CD14-positive monocyte (primary cell): ENCODE data around the gene ALDH3A2. TPM values are rescaled to one million over a fixed set of nuclear protein-coding genes. Genes with fewer than 3 reads are reported as not detected.

Experiments used
- DNase-seq, 3 donors: peaks; one replicate each; pipeline ENCODE4 v3.0.0-alpha.2; 2011 to 2022
- H2AFZ ChIP-seq: 2 replicates; pipeline ENCODE4 v1.6.0; 2012; ENCODE audit warnings: mild to moderate bottlenecking, low read depth, low read length, inconsistent platforms; ENCODE audit not compliant: insufficient read depth, poor library complexity, severe bottlenecking
- H3K27ac ChIP-seq, 2 donors: 1 replicate in 1 of 2; 2 replicates in 1 of 2; pipeline ENCODE4 v1.5.1; 2012 to 2013; ENCODE audit warnings: low read length in 2 of 2, control low read depth in 1 of 2, inconsistent platforms in 1 of 2, low read depth in 1 of 2, mild to moderate bottlenecking in 1 of 2
- H3K27me3 ChIP-seq, 2 donors: one replicate each; pipeline versions ENCODE4 v1.6.0 to v1.6.1; 2011 to 2013; ENCODE audit warnings: low read length in 2 of 2; ENCODE audit not compliant: control insufficient read depth in 2 of 2, insufficient read depth in 2 of 2
- H3K36me3 ChIP-seq, 2 donors: replicated peaks in 1 of 2; 1 replicate in 1 of 2; 2 replicates in 1 of 2; pipeline versions ENCODE4 v1.5.1 to v1.6.1; 2012 to 2013; ENCODE audit warnings: low read length in 2 of 2, control low read depth in 1 of 2, inconsistent platforms in 1 of 2, mild to moderate bottlenecking in 1 of 2; ENCODE audit not compliant: insufficient read depth in 2 of 2, control insufficient read depth in 1 of 2
- H3K4me1 ChIP-seq, 2 donors: 1 replicate in 1 of 2; 2 replicates in 1 of 2; pipeline versions ENCODE4 v1.5.1 to v1.6.1; 2012 to 2013; ENCODE audit warnings: low read length in 2 of 2, control low read depth in 1 of 2, inconsistent platforms in 1 of 2, mild to moderate bottlenecking in 1 of 2, moderate library complexity in 1 of 2; ENCODE audit not compliant: insufficient read depth in 2 of 2, control insufficient read depth in 1 of 2
- H3K4me2 ChIP-seq: replicated peaks from 2 replicates; pipeline ENCODE3; 2012; ENCODE audit warnings: low read length, moderate library complexity, mild to moderate bottlenecking; ENCODE audit not compliant: poor library complexity, severe bottlenecking; ENCODE audit errors: extremely low read depth
- H3K4me3 ChIP-seq, 3 experiments: fragments of 200-600 bp in 1 of 3; sonication (generic) in 1 of 3; replicated peaks in 1 of 3; 1 replicate in 2 of 3; 2 replicates in 1 of 3; pipeline ENCODE4 v1.5.1; 2011 to 2013; ENCODE audit warnings: low read length in 3 of 3, mild to moderate bottlenecking in 3 of 3, control low read depth in 2 of 3, low read depth in 2 of 3, inconsistent platforms in 1 of 3, moderate library complexity in 1 of 3
- H3K79me2 ChIP-seq: 2 replicates; pipeline ENCODE4 v1.6.0; 2012; ENCODE audit warnings: mild to moderate bottlenecking, control low read depth, inconsistent platforms, low read length, moderate library complexity; ENCODE audit not compliant: insufficient read depth
- H3K9ac ChIP-seq: 2 replicates; pipeline ENCODE4 v1.6.0; 2017; ENCODE audit warnings: low read length, mild to moderate bottlenecking; ENCODE audit not compliant: insufficient read depth, poor library complexity, severe bottlenecking
- H3K9me3 ChIP-seq, 2 donors: replicated peaks in 1 of 2; 1 replicate in 1 of 2; 2 replicates in 1 of 2; pipeline versions ENCODE4 v1.5.1 to v1.6.1; 2012 to 2013; ENCODE audit warnings: low read length in 2 of 2, control low read depth in 1 of 2; ENCODE audit not compliant: control insufficient read depth in 1 of 2, insufficient read depth in 1 of 2
- H4K20me1 ChIP-seq: 2 replicates; pipeline ENCODE4 v1.6.0; 2012; ENCODE audit warnings: mild to moderate bottlenecking, low read length, control low read depth, moderate library complexity; ENCODE audit not compliant: insufficient read depth
- H3K27ac Mint-ChIP-seq, 7 donors: one replicate each; pipeline ENCODE4 v1.8.0; 2020; ENCODE audit warnings: mild to moderate bottlenecking in 7 of 7, mixed read lengths in 7 of 7, moderate library complexity in 6 of 7, inconsistent platforms in 2 of 7
- H3K27me3 Mint-ChIP-seq, 3 donors: one replicate each; pipeline ENCODE4 v1.8.0; 2021 to 2022; ENCODE audit warnings: low read depth in 3 of 3, mild to moderate bottlenecking in 3 of 3, mixed read lengths in 3 of 3, moderate library complexity in 3 of 3, inconsistent platforms in 1 of 3
- H3K36me3 Mint-ChIP-seq, 2 donors: one replicate each; pipeline ENCODE4 v1.8.0; 2020; ENCODE audit warnings: mixed read lengths in 2 of 2, inconsistent platforms in 1 of 2, mild to moderate bottlenecking in 1 of 2
- H3K4me1 Mint-ChIP-seq: one replicate; pipeline ENCODE4 v1.8.0; 2020; ENCODE audit warnings: mild to moderate bottlenecking, mixed read lengths
- H3K4me3 Mint-ChIP-seq, 2 donors: one replicate each; pipeline ENCODE4 v1.8.0; 2020; ENCODE audit warnings: mild to moderate bottlenecking in 2 of 2, mixed read lengths in 2 of 2, moderate library complexity in 1 of 2
- H3K9me3 Mint-ChIP-seq, 7 donors: one replicate each; pipeline ENCODE4 v1.8.0; 2020 to 2022; ENCODE audit warnings: mixed read lengths in 7 of 7, mild to moderate bottlenecking in 6 of 7, moderate library complexity in 6 of 7, inconsistent platforms in 2 of 7
- CTCF ChIP-seq: fragments of 200-600 bp; IDR thresholded peaks from one replicate; pipeline ENCODE4 v1.8.0; 2022; ENCODE audit warnings: antibody characterized with exemption, mild to moderate bottlenecking
- WGBS: methylation state at CpG from one replicate; pipeline ENCODE4 v1.1.5; 2013; ENCODE audit warnings: missing lambda C conversion rate; ENCODE audit not compliant: insufficient coverage; 5-methylcytosine and 5-hydroxymethylcytosine counted together
- intact Hi-C, 2 donors: fragments of 100-400 bp; cut with micrococcal nuclease; formaldehyde crosslinking; loops; one replicate each; pipeline versions ENCODE4 v1.15.0 to v1.15.1; 2023
- polyA plus RNA-seq, 3 donors: library from polyadenylated mRNA; depleted of rRNA in 1 of 3; unstranded in 2 of 3; stranded (reverse) in 1 of 3; fragments of 300-500 nt in 2 of 3; fragments of >200 nt in 1 of 3; fragmentation: Illumina TruSeq in 2 of 3; gene quantifications; 1 replicate in 2 of 3; 2 replicates in 1 of 3; pipeline ENCODE4 v1.2.3, GENCODE V29; 2012 to 2021

Gene ALDH3A2
- polyA plus RNA-seq, 3 donors: 22.5 to 58.0 (median 50.3) TPM

- no peak overlapping the region for H3K4me2 ChIP-seq
- intact Hi-C loops: loop anchor here in 1 of 2 donors (10.0 kb wide), 1 partner anchor 75 kb away; the partner anchor contains the start of gene ALDH3A2
- H2AFZ ChIP-seq: peak overlapping the region; percentile 67
- no peaks in the 10 kb centered on the region for H4K20me1 ChIP-seq
- H3K27ac ChIP-seq: no peak overlapping the region
- WGBS: 79% methylated on average over 4 of the region's 5 CpGs
- no peak for DNase-seq
- Mint-ChIP-seq H3K4me3 (no peak overlapping the region), H3K9me3 (peaks cover 0 to 1% (median 0%) of the 10 kb centered on the region in 7 donors), H3K27ac (peak overlapping the region in 1 of 7 donors; percentile 26), H3K27me3 (peaks cover 0 to 8% (median 0%) of the 10 kb centered on the region in 3 donors), H3K36me3 (peaks cover 0 to under 1% of the 10 kb centered on the region in 2 donors), H3K4me1 (peaks cover 22% of the 10 kb centered on the region)
- TF ChIP-seq CTCF: no peak
- H3K79me2 ChIP-seq: no peaks in the 10 kb centered on the region
- no peaks in the 10 kb centered on the region for H3K9me3 ChIP-seq
- H3K9ac ChIP-seq: no peak overlapping the region
- H3K27me3 ChIP-seq: no peaks in the 10 kb centered on the region
- H3K36me3 ChIP-seq: no peaks in the 10 kb centered on the region
- H3K4me1 ChIP-seq: peaks cover 21 to 28% of the 10 kb centered on the region in 2 donors
- H3K4me3 ChIP-seq: no peak overlapping the region
Observed at GRCh38 chr17:19720210-19720475, 71.6 kb downstream of the ALDH3A2 start.

DNA sequence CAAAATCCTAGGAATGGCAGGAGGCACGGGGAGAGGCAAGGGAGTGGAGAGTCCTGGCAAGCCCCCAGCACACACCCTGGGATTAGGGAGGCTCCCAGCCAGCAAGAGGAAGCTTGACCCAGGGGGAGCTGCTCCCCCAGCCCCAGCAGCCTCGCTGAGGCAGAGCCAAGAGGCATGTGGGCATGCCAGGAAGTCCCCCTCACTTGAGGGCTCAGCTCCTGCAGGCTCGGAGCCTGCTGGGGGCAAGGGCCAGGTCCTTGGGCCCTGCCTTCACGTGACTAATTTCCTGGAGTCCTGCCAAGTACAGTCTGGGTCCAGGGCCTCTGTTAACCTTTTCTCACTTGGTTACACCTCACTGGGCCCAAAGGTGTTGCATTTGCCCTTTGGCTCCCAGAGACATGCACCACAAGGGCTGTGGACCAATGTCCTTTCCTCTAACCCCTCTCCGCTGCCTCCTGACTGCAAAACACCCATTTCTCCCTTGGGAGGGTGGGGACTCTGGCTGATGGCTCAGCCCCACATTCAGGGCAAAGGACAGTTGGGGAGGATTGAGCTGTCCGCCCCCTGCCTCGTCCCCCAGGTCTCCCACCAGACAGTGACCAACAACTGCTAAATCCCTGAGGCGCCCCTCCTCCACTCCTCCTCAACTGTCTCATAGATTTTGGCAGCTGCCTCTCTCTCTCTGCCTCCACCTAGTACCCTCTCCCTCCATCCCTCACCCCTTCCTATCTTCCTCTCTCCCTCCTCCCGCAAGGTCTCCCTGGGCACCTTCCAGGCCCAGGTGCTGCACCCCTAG lies 72.3 kb downstream of the ALDH3A2 start:
- Histone ChIP-seq H4K20me1 (no peaks in the 10 kb centered on the region), H3K9me3 (no peaks in the 10 kb centered on the region), H2AFZ (peak overlapping the region; percentile 67), H3K36me3 (no peaks in the 10 kb centered on the region), H3K27ac (no peak overlapping the region), H3K9ac (no peak overlapping the region), H3K4me3 (no peak overlapping the region), H3K4me2 (no peak overlapping the region), H3K4me1 (peaks cover 28 to 35% of the 10 kb centered on the region in 2 donors), H3K27me3 (no peaks in the 10 kb centered on the region), H3K79me2 (no peaks in the 10 kb centered on the region)
- no peak overlapping the region for H3K4me3 Mint-ChIP-seq
- 53% methylated on average over 8 of the region's 9 CpGs for WGBS
- intact Hi-C loops: loop anchor here in 1 of 2 donors (10.0 kb wide), 1 partner anchor 76 kb away; the partner anchor contains the start of gene ALDH3A2
- no peak for TF ChIP-seq CTCF
- peaks cover 0 to 1% (median 0%) of the 10 kb centered on the region in 7 donors for H3K9me3 Mint-ChIP-seq
- H3K4me1 Mint-ChIP-seq: peaks cover 29% of the 10 kb centered on the region
- peaks cover 0 to 6% of the 10 kb centered on the region in 2 donors for H3K36me3 Mint-ChIP-seq
- peaks cover 0 to 8% (median 0%) of the 10 kb centered on the region in 3 donors for H3K27me3 Mint-ChIP-seq
- H3K27ac Mint-ChIP-seq: peak overlapping the region in 1 of 7 donors; percentile 26
- DNase-seq: no peak
